GM12865 (cell line): Measurements from ENCODE around the gene ZNF488.

Experiments
- DNase-seq: peaks from one replicate; pipeline ENCODE4 v3.0.0; 2010; ENCODE audit warnings: low read depth
- H3K4me3 ChIP-seq: 2 replicates; pipeline ENCODE4 v1.5.1; 2011; ENCODE audit warnings: mild to moderate bottlenecking, low read depth, low read length, control low read depth
- CTCF ChIP-seq: IDR thresholded peaks from 2 replicates; pipeline ENCODE4 v1.5.1; 2011; ENCODE audit warnings: low read length, control low read depth, low read depth, inconsistent platforms; ENCODE audit not compliant: insufficient read depth; ENCODE audit errors: missing control alignments

Gene ZNF488

GRCh38 chr10:47403446-47404318, 19.6 kb upstream of the ZNF488 start:
- H3K4me3 ChIP-seq = no peak overlapping the region
- no peak for DNase-seq
- TF ChIP-seq CTCF = peak; percentile 5

- no peak for DNase-seq
- H3K4me3 ChIP-seq = no peak overlapping the region
- no peak for TF ChIP-seq CTCF
Measured at GRCh38 chr10:47402641-47403301, 18.7 kb upstream of the ZNF488 start.

GRCh38 chr10:47401874-47402640, 18.0 kb upstream of the ZNF488 start:
- no peak for DNase-seq
- H3K4me3 ChIP-seq = no peak overlapping the region
- TF ChIP-seq CTCF = no peak

GRCh38 chr10:47401210-47401609, 17.1 kb upstream of the ZNF488 start:
- TF ChIP-seq CTCF = no peak
- no peak for DNase-seq
- H3K4me3 ChIP-seq = no peak overlapping the region

GRCh38 chr10:47400786-47401185, 16.7 kb upstream of the ZNF488 start:
- TF ChIP-seq CTCF = no peak
- DNase-seq = no peak
- H3K4me3 ChIP-seq = no peak overlapping the region

- H3K4me3 ChIP-seq = no peak overlapping the region
- DNase-seq = no peak
- no peak for TF ChIP-seq CTCF
Measured at GRCh38 chr10:47400251-47400650, 16.2 kb upstream of the ZNF488 start.
